Measurements from ENCODE around the gene TMEM245.
A peak's percentile ranks its signal among the peaks of the same experiment; 100 is the strongest.
"Not testable (repeated sequence)": the region's sequence is repeated elsewhere in the genome, so short reads cannot be mapped to it uniquely, and the experiment has no call there.

The TMEM245 gene

GRCh38 chr9:109132567-109133021, 12.8 kb upstream of the TMEM245 start:
- DNase-seq: no peak

- no peak for DNase-seq
Observed at GRCh38 chr9:109129470-109130197, 9.9 kb upstream of the TMEM245 start.

GRCh38 chr9:109126671-109127070, 6.9 kb upstream of the TMEM245 start:
- not testable (repeated sequence) for DNase-seq

- DNase-seq: no peak
Observed at GRCh38 chr9:109124121-109124520, 4.4 kb upstream of the TMEM245 start.

- DNase-seq: no peak
Observed at GRCh38 chr9:109122726-109123621, 3.2 kb upstream of the TMEM245 start.

- DNase-seq: no peak
Observed at GRCh38 chr9:109121232-109121796, 1.6 kb upstream of the TMEM245 start.

- DNase-seq: no peak
Observed at GRCh38 chr9:109120204-109120789, 550 bp upstream of the TMEM245 start.

GRCh38 chr9:109118808-109119438, 824 bp downstream of the TMEM245 start:
- DNase-seq: no peak

GRCh38 chr9:109117856-109118807, 1.6 kb downstream of the TMEM245 start:
- no peak for DNase-seq

- no peak for DNase-seq
Observed at GRCh38 chr9:109115931-109116526, 3.7 kb downstream of the TMEM245 start.

GRCh38 chr9:109114670-109115069, 5.1 kb downstream of the TMEM245 start:
- DNase-seq: no peak

GRCh38 chr9:109113892-109114609, 5.7 kb downstream of the TMEM245 start:
- DNase-seq: no peak

GRCh38 chr9:109113254-109113653, 6.5 kb downstream of the TMEM245 start:
- no peak for DNase-seq

- DNase-seq: no peak
Observed at GRCh38 chr9:109110329-109111021, 9.3 kb downstream of the TMEM245 start.

- DNase-seq: no peak
Observed at GRCh38 chr9:109109967-109110328, 9.8 kb downstream of the TMEM245 start.

- peak; percentile 8 for DNase-seq
Observed at GRCh38 chr9:109108318-109108717, 11.4 kb downstream of the TMEM245 start.

GRCh38 chr9:109107402-109108240, 12.1 kb downstream of the TMEM245 start:
- DNase-seq: no peak

- DNase-seq: no peak
Observed at GRCh38 chr9:109101810-109102209, 17.9 kb downstream of the TMEM245 start.

GRCh38 chr9:109101202-109101595, 18.5 kb downstream of the TMEM245 start:
- DNase-seq: no peak
